ENCODE data around the gene CNPY4. TPM values are rescaled to one million over a fixed set of nuclear protein-coding genes. Genes with fewer than 3 reads are reported as not detected.

CNPY4 gene
- total RNA-seq, 2 experiments from 2014 or later: 20.9 to 26.7 TPM

GRCh38 chr7:100075418-100075817, 44.0 kb upstream of the CNPY4 start:
- H3K27ac ChIP-seq (ENCODE audit: low read depth, low read length, poor library complexity, severe bottlenecking): no peak overlapping the region
- H3K36me3 ChIP-seq (ENCODE audit: insufficient read depth, low read length): peaks cover 71% of the 10 kb centered on the region
- H3K4me1 ChIP-seq (ENCODE audit: insufficient read depth, low read length, poor library complexity, severe bottlenecking): peaks cover 3% of the 10 kb centered on the region
- no peak overlapping the region for H2AFZ ChIP-seq (ENCODE audit: low read length)
- no peaks in the 10 kb centered on the region for H3K9me3 ChIP-seq (ENCODE audit: low read length)
- intact Hi-C loops (cut with micrococcal nuclease; ENCODE audit: unreplicated experiment): no loop called here
- ChIA-PET CTCF (ENCODE audit: unreplicated experiment) (interaction anchor here (0.6 kb wide), 1 partner anchor 631 kb away, joined by 3 read pairs; the partner anchor contains the start of gene POP7), POLR2A (interaction anchor here (0.5 kb wide), 2 partner anchors 8 to 33 kb away, joined by 3 to 4 read pairs; no protein-coding TSS in a partner anchor)
- no peak overlapping the region for H3K4me3 ChIP-seq (ENCODE audit: low read depth, low read length, poor library complexity, severe bottlenecking)
- H3K79me2 ChIP-seq (ENCODE audit: insufficient read depth, low read depth, low read length): peaks cover 4% of the 10 kb centered on the region; the same call in 1 of the 2 replicates
- no peak for TF ChIP-seq EZH2phosphoT487 (IDR thresholded peaks at IDR 0.05; ENCODE audit: borderline replicate concordance, low read depth, low read length)
- TF ChIP-seq CTCF (conservative IDR thresholded peaks at IDR 0.05; ENCODE audit: low read length): no peak
- H4K20me1 ChIP-seq (ENCODE audit: insufficient read depth, low read length): no peaks in the 10 kb centered on the region
- no TSS peak for BruUV-seq (replicated peaks)
- no peak for DNase-seq (ENCODE audit: low spot score)
- no peaks in the 10 kb centered on the region for H3K9me2 ChIP-seq (ENCODE audit: insufficient read depth, low read length)
- no peak overlapping the region for H3K4me2 ChIP-seq (ENCODE audit: low read length)

GRCh38 chr7:100077205-100077604, 42.2 kb upstream of the CNPY4 start:
- H3K4me2 ChIP-seq (ENCODE audit: low read length): no peak overlapping the region
- H3K27ac ChIP-seq (ENCODE audit: low read depth, low read length, poor library complexity, severe bottlenecking): no peak overlapping the region
- H3K4me1 ChIP-seq (ENCODE audit: insufficient read depth, low read length, poor library complexity, severe bottlenecking): peaks cover 7% of the 10 kb centered on the region
- no peaks in the 10 kb centered on the region for H4K20me1 ChIP-seq (ENCODE audit: insufficient read depth, low read length)
- intact Hi-C loops (cut with micrococcal nuclease; ENCODE audit: unreplicated experiment): no loop called here
- ChIA-PET CTCF (ENCODE audit: unreplicated experiment) (no interaction called here), POLR2A (no interaction called here)
- H3K9me3 ChIP-seq (ENCODE audit: low read length): no peaks in the 10 kb centered on the region
- no peaks in the 10 kb centered on the region for H3K9me2 ChIP-seq (ENCODE audit: insufficient read depth, low read length)
- no peak for DNase-seq (ENCODE audit: low spot score)
- H3K79me2 ChIP-seq (ENCODE audit: insufficient read depth, low read depth, low read length): peaks cover 11% of the 10 kb centered on the region; the same call in 1 of the 2 replicates
- no peak overlapping the region for H3K4me3 ChIP-seq (ENCODE audit: low read depth, low read length, poor library complexity, severe bottlenecking)
- no peak overlapping the region for H2AFZ ChIP-seq (ENCODE audit: low read length)
- BruUV-seq (replicated peaks): no TSS peak
- peaks cover 53% of the 10 kb centered on the region for H3K36me3 ChIP-seq (ENCODE audit: insufficient read depth, low read length)
- TF ChIP-seq EZH2phosphoT487 (IDR thresholded peaks at IDR 0.05; ENCODE audit: borderline replicate concordance, low read depth, low read length) (no peak), CTCF (conservative IDR thresholded peaks at IDR 0.05; ENCODE audit: low read length) (no peak)

- BruUV-seq (replicated peaks): no TSS peak
- Histone ChIP-seq H4K20me1 (ENCODE audit: insufficient read depth, low read length) (no peaks in the 10 kb centered on the region), H3K4me1 (ENCODE audit: insufficient read depth, low read length, poor library complexity, severe bottlenecking) (peaks cover 22% of the 10 kb centered on the region), H2AFZ (ENCODE audit: low read length) (no peak overlapping the region), H3K79me2 (ENCODE audit: insufficient read depth, low read depth, low read length) (peaks cover 11% of the 10 kb centered on the region; the same call in 1 of the 2 replicates), H3K9me3 (ENCODE audit: low read length) (no peaks in the 10 kb centered on the region), H3K36me3 (ENCODE audit: insufficient read depth, low read length) (peaks cover 35% of the 10 kb centered on the region), H3K27ac (ENCODE audit: low read depth, low read length, poor library complexity, severe bottlenecking) (no peak overlapping the region), H3K9me2 (ENCODE audit: insufficient read depth, low read length) (no peaks in the 10 kb centered on the region), H3K4me2 (ENCODE audit: low read length) (no peak overlapping the region), H3K4me3 (ENCODE audit: low read depth, low read length, poor library complexity, severe bottlenecking) (no peak overlapping the region)
- TF ChIP-seq CTCF (conservative IDR thresholded peaks at IDR 0.05; ENCODE audit: low read length) (no peak), EZH2phosphoT487 (IDR thresholded peaks at IDR 0.05; ENCODE audit: borderline replicate concordance, low read depth, low read length) (no peak)
- intact Hi-C loops (cut with micrococcal nuclease; ENCODE audit: unreplicated experiment): no loop called here
- CTCF ChIA-PET (ENCODE audit: unreplicated experiment): no interaction called here
- POLR2A ChIA-PET: interaction anchor here (0.6 to 0.7 kb wide), 2 partner anchors 20 to 26 kb away, joined by 3 to 6 read pairs; no protein-coding TSS in a partner anchor
- DNase-seq (ENCODE audit: low spot score): no peak
Observed at GRCh38 chr7:100079024-100079560, 40.3 kb upstream of the CNPY4 start.

All from OCI-LY7 (cell line).